ENCODE data around the gene DPP10. TPM values are rescaled to one million over a fixed set of nuclear protein-coding genes. Genes with fewer than 3 reads are reported as not detected.

Gene DPP10
- total RNA-seq, 1 experiment from 2014 or later, result not detected

DNA sequence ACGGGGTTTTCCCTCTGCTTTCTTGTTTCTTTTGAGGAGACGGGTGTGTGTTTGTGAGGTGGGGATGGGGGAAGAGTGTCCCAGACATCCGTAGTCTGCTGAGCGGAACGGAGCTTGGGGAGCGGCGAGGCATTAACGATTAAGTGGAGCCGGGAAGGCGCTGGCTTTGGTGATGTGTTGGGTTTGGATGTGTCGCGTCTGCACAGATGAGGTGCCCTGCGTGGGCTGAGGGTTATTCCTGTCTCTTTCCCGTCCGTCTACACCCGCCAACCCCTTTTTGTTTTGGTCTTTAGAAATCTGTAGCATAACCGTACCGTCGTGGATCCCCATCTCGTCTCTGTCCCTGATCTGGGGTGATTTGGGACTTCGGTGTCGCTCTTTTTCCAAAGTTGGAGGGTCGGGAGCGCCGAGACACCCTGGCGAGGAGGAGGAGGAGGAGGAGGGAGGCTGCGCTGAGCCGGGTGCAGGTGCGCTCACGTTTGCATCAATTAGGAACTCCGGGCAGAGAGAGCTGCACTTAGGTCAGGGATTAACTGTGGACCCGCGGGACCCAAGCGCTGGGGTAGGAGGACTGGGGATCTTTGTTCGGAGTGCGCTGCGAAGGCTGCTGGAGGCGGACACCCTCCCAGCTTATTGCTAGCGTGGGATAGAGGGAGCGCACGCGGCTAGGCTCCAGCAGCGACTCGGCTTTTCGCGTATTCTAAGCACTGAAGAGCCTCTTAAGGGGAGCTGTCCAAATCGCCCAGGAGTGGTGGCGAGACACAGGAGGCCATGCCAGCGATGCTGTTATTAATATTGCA, 720.3 kb downstream of the DPP10 start:
- no peak for DNase-seq (ENCODE audit: low read depth in 1 of 2, low spot score in 2 of 2)
- no peaks in the 10 kb centered on the region for H3K36me3 ChIP-seq
- H3K9me3 ChIP-seq (replicated peaks), result peaks cover 4% of the 10 kb centered on the region; the same call in 1 of the 2 replicates

DNA sequence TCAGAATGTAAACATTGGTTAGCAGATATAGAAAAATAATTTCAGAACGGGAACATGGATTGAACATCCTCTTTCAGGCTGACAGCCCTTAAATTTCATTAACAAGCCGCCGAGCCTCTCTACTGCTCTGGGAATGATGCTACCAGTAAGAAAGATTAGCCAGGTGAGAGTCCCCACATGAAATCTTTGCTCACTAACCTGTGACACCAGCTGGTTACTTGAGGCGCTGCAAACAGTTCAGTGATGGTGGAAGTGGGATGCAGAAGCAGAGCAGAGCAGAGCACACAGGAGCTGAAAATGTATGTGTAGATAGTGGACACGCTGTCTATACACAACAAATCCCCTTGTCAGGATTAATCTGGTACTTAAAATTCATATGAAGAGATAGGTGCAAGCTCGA, 721.1 kb downstream of the DPP10 start:
- no peaks in the 10 kb centered on the region for H3K27me3 ChIP-seq (replicated peaks)
- no peak for DNase-seq (ENCODE audit: low read depth in 1 of 2, low spot score in 2 of 2)
- no peak overlapping the region for H3K27ac ChIP-seq
- no peaks in the 10 kb centered on the region for H3K36me3 ChIP-seq
- no peaks in the 10 kb centered on the region for H3K4me1 ChIP-seq (replicated peaks)
- peaks cover 4% of the 10 kb centered on the region; the same call in 1 of the 2 replicates for H3K9me3 ChIP-seq (replicated peaks)
- no peak overlapping the region for H3K4me3 ChIP-seq

More for the DNA sequence above, 720.3 kb downstream of the DPP10 start:
- Histone ChIP-seq H3K4me1 (replicated peaks) (no peaks in the 10 kb centered on the region), H3K4me3 (no peak overlapping the region), H3K27ac (no peak overlapping the region), H3K27me3 (replicated peaks) (no peaks in the 10 kb centered on the region)

DNA sequence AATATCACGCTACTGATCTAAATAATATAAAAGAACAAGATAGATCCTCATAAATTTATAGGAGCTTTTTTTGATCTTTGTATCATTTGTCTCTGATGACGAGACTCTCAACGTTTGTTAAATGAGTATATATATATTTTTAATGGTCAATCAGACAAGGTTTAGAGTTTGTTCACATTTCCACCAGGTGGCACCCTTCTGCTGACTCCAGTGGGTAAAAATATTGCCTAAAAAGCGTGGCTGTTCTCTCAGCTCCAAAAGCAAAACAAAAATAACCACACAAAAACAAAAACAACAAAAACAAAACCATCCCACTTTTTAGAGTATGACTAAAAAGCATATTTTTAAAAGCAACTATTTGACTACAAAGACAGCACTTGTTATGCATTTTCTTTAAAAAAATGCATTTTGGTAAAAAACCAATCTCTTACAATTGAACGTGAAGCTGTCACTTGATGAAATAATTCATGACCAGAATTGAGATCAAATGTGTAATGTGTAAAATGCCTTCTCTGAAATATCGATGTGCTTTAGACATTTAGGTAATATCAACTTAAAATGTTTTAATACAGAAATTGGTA, 723.2 kb downstream of the DPP10 start:
- DNase-seq (ENCODE audit: low read depth in 1 of 2, low spot score in 2 of 2), result no peak
- H3K4me1 ChIP-seq (replicated peaks), result no peaks in the 10 kb centered on the region
- H3K27me3 ChIP-seq (replicated peaks), result no peaks in the 10 kb centered on the region
- H3K9me3 ChIP-seq (replicated peaks), result peaks cover 4% of the 10 kb centered on the region; the same call in 1 of the 2 replicates
- H3K36me3 ChIP-seq, result no peaks in the 10 kb centered on the region
- no peak overlapping the region for H3K27ac ChIP-seq
- H3K4me3 ChIP-seq, result no peak overlapping the region

DNA sequence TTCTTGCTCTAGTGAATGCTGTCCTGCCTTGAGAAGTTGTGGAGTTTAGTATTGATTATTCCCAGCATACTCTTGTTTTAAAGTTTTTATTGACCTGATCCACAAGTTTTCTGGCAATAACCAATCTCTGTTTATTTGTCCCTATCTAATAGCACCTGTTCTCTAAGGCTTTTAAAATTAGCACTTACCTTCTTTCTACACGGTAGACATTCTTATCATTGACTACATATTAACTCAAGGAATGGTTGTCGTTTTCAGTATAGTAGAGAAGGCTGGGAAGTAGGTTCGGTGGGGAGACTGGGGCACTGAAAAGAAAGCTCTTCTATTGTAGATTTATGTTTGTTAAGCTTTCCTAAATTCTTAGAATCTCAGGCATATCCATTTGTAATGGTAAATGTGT, 726.0 kb downstream of the DPP10 start:
- H3K27ac ChIP-seq, result no peak overlapping the region
- H3K4me1 ChIP-seq (replicated peaks), result no peaks in the 10 kb centered on the region
- 0 out of 2 replicates have a peak, but pooled peaks cover 4% of the 10 kb centered on the region for H3K9me3 ChIP-seq (replicated peaks)
- H3K4me3 ChIP-seq, result no peak overlapping the region
- no peaks in the 10 kb centered on the region for H3K36me3 ChIP-seq
- DNase-seq (ENCODE audit: low read depth in 1 of 2, low spot score in 2 of 2), result no peak
- no peaks in the 10 kb centered on the region for H3K27me3 ChIP-seq (replicated peaks)

DNA sequence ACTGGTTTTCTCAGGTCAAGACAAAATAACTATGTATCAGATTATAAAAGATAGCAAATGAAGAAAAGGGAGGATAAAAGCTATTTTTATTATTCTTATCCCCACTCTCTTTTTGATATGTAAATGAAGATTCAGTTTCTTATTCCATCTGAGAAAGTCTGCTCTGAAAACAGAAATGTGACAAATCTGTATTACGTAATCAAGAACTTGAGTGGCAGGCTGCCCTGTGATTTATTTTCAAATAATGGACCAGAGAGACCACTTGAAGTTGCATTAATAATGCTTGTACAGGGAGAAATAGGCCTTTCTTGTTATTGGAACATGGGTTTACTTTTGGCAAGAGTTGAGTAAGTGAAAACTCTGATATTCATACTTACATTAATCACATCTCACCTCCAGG, 727.4 kb downstream of the DPP10 start:
- Histone ChIP-seq H3K36me3 (no peaks in the 10 kb centered on the region), H3K9me3 (replicated peaks) (no peaks in the 10 kb centered on the region), H3K27ac (no peak overlapping the region), H3K4me1 (replicated peaks) (no peaks in the 10 kb centered on the region), H3K27me3 (replicated peaks) (no peaks in the 10 kb centered on the region), H3K4me3 (no peak overlapping the region)
- DNase-seq (ENCODE audit: low read depth in 1 of 2, low spot score in 2 of 2), result no peak

DNA sequence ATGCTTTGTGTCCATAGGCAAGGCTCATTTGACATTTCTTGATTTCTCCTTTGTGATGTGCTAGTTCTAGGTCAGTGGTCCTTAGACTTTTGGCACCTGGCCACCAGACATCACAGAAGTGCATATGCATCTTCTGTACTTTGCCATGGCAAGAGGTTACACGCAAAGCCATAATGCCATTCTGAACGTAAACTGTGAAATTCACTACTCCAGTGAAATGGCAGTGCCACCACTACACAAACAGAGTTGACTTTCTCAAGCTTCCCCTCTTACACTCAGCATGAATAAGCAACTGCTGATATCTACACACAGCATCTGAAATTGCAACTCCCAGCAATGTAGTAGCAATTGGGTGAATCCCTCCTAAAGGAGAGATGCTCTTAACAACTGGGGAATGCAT, 729.3 kb downstream of the DPP10 start:
- DNase-seq (ENCODE audit: low read depth in 1 of 2, low spot score in 2 of 2), result no peak
- Histone ChIP-seq H3K27me3 (replicated peaks) (no peaks in the 10 kb centered on the region), H3K4me3 (no peak overlapping the region), H3K4me1 (replicated peaks) (no peaks in the 10 kb centered on the region), H3K36me3 (no peaks in the 10 kb centered on the region), H3K27ac (no peak overlapping the region), H3K9me3 (replicated peaks) (no peaks in the 10 kb centered on the region)

DNA sequence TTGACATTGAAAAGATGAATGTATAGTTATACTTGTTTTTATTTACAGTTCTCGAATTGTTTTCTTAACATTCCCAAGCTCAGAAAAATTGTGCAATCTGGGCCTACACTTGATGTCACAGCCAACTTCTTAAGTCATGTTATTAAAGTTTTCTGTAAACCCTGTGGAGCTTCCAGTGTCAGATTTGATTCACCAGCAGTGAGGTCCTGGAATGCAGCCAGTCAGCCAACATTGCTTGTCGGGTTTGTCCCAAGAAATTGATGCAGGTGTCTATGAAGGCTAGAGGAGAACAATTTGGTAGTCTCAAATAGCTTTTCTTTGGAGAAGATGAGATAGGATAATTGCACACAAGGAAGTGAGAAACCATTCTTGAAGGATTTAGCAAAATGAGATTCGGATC, 732.2 kb downstream of the DPP10 start:
- Histone ChIP-seq H3K9me3 (replicated peaks) (no peaks in the 10 kb centered on the region), H3K36me3 (no peaks in the 10 kb centered on the region), H3K27me3 (replicated peaks) (no peaks in the 10 kb centered on the region), H3K4me1 (replicated peaks) (no peaks in the 10 kb centered on the region), H3K27ac (no peak overlapping the region), H3K4me3 (no peak overlapping the region)
- DNase-seq (ENCODE audit: low read depth in 1 of 2, low spot score in 2 of 2), result no peak

DNA sequence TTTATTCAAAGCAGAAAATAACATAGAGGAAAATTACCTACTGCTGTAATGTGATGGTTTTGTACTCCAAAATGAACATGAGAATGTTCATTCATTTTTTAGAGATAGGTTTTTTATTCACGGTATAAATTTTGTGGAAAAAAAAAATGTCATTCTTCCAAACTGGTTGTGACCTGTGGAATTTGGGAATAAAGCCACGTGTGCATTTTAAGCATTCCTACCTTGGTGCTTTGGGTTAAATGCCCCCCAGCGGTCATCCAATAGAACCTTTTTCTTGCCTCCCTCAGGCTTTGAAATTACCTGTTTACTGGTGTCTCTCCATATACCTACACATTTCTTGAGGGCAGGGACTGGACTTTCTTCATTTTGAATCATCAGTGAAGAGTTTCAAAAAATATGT, 740.7 kb downstream of the DPP10 start:
- H3K4me3 ChIP-seq, result no peak overlapping the region
- no peak for DNase-seq (ENCODE audit: low read depth in 1 of 2, low spot score in 2 of 2)

DNA sequence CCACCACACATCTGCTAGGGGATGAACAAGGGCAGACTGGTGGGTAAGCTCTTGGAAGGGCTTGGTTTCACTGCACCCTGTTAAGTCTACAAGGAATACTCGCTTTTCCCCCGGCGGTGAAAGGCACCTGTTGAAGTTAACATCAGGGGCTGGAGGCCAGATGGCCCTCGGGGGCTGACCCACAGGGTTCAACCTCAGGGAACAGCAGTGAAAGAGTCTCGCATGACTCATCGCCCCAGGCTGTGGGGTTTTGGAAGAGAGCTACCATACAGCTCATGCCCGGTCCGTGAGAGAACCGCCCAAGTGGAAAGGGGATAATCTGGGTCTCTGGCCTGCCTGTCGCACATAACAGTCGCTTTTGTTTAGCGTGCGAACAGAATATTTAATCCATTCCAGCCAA, 748.0 kb downstream of the DPP10 start:
- H3K4me1 ChIP-seq (replicated peaks), result no peaks in the 10 kb centered on the region
- H3K27me3 ChIP-seq (replicated peaks), result no peaks in the 10 kb centered on the region
- H3K9me3 ChIP-seq (replicated peaks), result no peaks in the 10 kb centered on the region; the same call in 1 of the 2 replicates
- no peak overlapping the region for H3K4me3 ChIP-seq
- no peak for DNase-seq (ENCODE audit: low read depth in 1 of 2, low spot score in 2 of 2)
- no peak overlapping the region for H3K27ac ChIP-seq
- no peaks in the 10 kb centered on the region for H3K36me3 ChIP-seq

More for the DNA sequence above, 740.7 kb downstream of the DPP10 start:
- no peak overlapping the region for H3K27ac ChIP-seq
- H3K36me3 ChIP-seq, result no peaks in the 10 kb centered on the region
- H3K9me3 ChIP-seq (replicated peaks), result no peaks in the 10 kb centered on the region; the same call in 1 of the 2 replicates
- no peaks in the 10 kb centered on the region for H3K4me1 ChIP-seq (replicated peaks)
- H3K27me3 ChIP-seq (replicated peaks), result no peaks in the 10 kb centered on the region

DNA sequence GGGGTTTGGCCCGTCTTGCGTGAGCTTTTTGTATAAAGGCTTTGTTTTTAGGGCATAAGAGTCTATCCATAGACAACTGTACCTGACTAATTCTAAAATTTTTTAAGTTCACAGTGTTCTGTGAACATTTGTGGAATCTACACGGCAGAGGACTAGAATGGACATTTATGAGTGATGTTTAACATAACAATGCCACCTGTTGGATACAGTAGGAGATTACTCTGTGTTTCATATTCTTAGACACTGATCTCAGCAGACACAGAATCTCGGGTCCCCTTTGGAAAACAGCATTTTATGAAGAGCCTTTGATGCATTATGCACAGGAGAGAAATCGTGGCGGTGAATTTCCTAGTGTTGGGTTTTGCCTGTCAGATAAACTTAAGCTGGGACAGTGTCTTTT, 752.2 kb downstream of the DPP10 start:
- no peak for DNase-seq (ENCODE audit: low read depth in 1 of 2, low spot score in 2 of 2)
- no peaks in the 10 kb centered on the region for H3K27me3 ChIP-seq (replicated peaks)
- H3K36me3 ChIP-seq, result no peaks in the 10 kb centered on the region
- H3K9me3 ChIP-seq (replicated peaks), result no peaks in the 10 kb centered on the region
- no peaks in the 10 kb centered on the region for H3K4me1 ChIP-seq (replicated peaks)
- no peak overlapping the region for H3K27ac ChIP-seq
- no peak overlapping the region for H3K4me3 ChIP-seq

DNA sequence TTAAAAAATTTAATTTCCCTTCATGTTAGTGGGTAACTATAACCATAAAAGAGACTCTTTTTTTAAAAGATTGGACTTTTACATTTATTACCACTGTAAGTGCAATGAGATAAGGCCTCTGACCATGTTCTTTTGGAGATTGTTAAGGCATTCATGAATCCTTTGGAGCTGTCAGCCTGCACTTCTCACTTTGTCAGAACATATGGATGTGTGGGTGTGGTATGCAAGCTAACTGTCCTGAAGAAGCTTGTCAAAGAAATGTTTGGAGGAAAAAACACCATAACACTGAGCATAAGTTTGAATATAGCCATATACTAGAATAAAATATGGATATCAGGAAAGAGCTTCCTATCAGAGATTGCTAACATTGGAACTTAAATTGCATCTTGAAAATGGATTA, 754.1 kb downstream of the DPP10 start:
- Histone ChIP-seq H3K36me3 (no peaks in the 10 kb centered on the region), H3K4me3 (no peak overlapping the region), H3K27me3 (replicated peaks) (no peaks in the 10 kb centered on the region), H3K9me3 (replicated peaks) (no peaks in the 10 kb centered on the region), H3K4me1 (replicated peaks) (no peaks in the 10 kb centered on the region), H3K27ac (no peak overlapping the region)
- no peak for DNase-seq (ENCODE audit: low read depth in 1 of 2, low spot score in 2 of 2)

DNA sequence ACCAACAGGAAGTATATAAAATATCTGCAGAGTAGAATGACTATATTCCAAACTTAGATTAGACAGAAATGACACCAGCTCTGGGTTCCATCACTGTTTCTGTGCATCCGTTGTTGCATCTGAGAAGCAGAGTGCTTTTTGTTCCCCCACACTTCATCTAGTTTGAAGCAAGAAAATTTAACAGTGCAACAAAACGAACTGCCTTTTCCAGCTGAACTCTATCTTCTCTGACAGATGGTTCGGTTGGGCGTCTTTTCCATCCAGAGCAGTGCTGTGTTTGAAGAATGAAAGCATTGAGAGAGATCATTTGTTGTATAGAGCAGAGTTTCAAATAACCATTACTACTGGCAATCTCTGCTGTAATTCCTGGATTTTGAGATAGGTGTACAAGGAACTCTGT, 757.5 kb downstream of the DPP10 start:
- no peaks in the 10 kb centered on the region for H3K36me3 ChIP-seq
- no peak for DNase-seq (ENCODE audit: low read depth in 1 of 2, low spot score in 2 of 2)

DNA sequence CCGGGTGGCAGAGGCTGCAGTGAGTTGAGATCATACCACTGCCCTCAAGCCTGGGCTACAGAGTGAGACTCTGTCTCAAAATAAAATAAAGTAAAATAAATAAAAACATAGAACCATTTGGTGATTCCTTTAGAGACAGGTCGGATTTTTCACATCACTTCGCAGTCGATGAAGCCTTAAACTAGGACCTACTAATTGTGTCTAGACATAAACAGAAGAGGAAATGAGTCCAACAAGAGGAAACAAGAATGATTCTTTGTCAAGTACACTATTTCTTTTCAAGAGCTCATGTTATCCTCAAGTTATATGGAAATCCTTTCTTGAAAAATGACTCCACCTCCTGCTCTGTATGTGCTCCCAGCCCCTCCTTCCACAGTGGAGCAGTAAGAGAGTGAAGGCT, 758.9 kb downstream of the DPP10 start:
- H3K4me1 ChIP-seq (replicated peaks), result no peaks in the 10 kb centered on the region
- no peaks in the 10 kb centered on the region for H3K36me3 ChIP-seq
- no peak overlapping the region for H3K27ac ChIP-seq
- H3K4me3 ChIP-seq, result no peak overlapping the region
- no peaks in the 10 kb centered on the region for H3K27me3 ChIP-seq (replicated peaks)
- H3K9me3 ChIP-seq (replicated peaks), result no peaks in the 10 kb centered on the region
- no peak for DNase-seq (ENCODE audit: low read depth in 1 of 2, low spot score in 2 of 2)

More for the DNA sequence above, 757.5 kb downstream of the DPP10 start:
- Histone ChIP-seq H3K4me3 (no peak overlapping the region), H3K4me1 (replicated peaks) (no peaks in the 10 kb centered on the region), H3K27ac (no peak overlapping the region), H3K27me3 (replicated peaks) (no peaks in the 10 kb centered on the region), H3K9me3 (replicated peaks) (no peaks in the 10 kb centered on the region)

DNA sequence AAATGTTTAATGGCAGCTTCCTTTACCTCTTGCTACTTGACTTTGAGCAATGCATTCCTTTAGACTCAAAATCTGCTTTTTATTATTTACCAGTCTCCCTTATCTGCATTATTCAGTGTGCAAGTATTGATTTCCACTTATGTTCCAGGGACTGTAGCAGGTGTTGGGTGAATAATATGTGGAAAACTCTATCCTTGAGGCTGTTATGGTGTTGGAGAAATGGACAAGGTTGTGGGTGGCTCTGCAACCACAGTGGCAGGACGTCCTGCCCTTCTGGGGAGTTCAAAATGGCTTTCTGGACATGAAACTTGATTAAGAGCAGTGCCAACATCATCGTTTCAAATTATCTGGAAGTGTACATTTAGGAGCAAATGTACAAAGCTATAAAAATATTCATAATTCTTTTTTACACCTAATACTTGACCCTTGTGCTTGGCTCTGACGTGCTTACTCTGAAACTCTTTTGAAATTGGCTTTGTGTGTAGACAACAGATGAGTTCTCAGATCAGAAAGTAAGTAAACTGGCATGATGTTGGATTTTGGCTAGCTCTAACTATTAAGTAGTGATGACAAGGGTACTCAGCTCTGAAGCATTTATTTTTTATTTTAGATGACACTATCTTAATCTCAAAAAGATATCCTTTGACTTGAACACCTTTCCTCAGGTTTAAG, 766.2 kb downstream of the DPP10 start:
- Histone ChIP-seq H3K27me3 (replicated peaks) (no peaks in the 10 kb centered on the region), H3K4me3 (no peak overlapping the region), H3K36me3 (no peaks in the 10 kb centered on the region), H3K4me1 (replicated peaks) (no peaks in the 10 kb centered on the region), H3K27ac (no peak overlapping the region), H3K9me3 (replicated peaks) (no peaks in the 10 kb centered on the region)
- DNase-seq (ENCODE audit: low read depth in 1 of 2, low spot score in 2 of 2), result no peak
